Measurements from ENCODE around the gene PPM1J.

Gene PPM1J, protein sequence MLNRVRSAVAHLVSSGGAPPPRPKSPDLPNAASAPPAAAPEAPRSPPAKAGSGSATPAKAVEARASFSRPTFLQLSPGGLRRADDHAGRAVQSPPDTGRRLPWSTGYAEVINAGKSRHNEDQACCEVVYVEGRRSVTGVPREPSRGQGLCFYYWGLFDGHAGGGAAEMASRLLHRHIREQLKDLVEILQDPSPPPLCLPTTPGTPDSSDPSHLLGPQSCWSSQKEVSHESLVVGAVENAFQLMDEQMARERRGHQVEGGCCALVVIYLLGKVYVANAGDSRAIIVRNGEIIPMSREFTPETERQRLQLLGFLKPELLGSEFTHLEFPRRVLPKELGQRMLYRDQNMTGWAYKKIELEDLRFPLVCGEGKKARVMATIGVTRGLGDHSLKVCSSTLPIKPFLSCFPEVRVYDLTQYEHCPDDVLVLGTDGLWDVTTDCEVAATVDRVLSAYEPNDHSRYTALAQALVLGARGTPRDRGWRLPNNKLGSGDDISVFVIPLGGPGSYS

DNA sequence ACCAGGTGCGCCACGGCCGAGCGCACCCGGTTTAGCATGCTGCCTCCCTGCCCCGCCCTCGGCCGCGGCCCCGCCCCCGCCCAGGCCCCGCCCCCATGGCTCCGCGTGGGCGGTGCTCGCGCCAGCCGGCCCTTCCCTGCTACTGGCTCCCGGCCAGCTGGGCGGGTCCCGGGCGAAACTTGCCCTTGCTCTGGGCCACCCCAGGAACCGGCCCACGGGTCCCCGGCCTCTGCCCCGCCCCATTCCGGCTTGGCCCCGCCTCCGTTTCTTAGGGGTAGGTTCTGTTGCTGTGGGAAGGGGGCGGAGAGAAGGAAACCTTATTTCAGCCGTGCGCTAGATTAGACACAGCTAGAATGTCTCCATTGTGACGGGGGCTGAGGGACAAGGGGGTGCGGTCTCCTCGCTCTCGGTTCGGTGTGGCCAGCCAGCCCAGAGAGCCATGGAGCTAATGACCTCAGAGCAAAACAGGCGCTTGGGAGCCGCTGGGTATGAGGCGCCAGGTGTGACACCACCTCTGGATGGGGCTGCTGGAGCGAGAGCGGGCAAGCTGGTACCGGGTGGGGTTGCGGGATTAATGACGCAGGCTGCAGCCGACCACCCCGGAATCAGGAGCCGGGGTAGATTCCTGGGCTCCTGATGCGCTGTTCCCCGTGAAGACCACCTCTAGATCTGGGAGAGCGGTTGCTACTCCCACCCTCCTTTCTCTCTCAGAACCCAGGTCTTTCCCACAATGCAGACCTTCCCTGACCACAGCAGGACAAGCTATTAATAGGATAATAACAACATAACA is at the start of gene PPM1J:
PPM1J (minus strand) TSS at position 69 of the 790 bp plus-strand sequence; CDS start at position 38, 31 bp downstream.
- Histone ChIP-seq H3K36me3 (no peaks in the 10 kb centered on the region), H3K27ac (peak within 1 kb of the TSS; percentile 21), H3K4me1 (ENCODE audit: control insufficient read depth in 1 of 2, insufficient read depth in 1 of 2, low read depth in 1 of 2, low read length in 1 of 2) (peaks cover 30 to 34% of the 10 kb centered on the region in 2 experiments), H3K27me3 (peaks cover 100% of the 10 kb centered on the region), H3K9me3 (no peaks in the 10 kb centered on the region), H3K4me3 (ENCODE audit: low read depth in 1 of 2, low read length in 1 of 2) (peak within 1 kb of the TSS; percentile 77 to 80)
- TF ChIP-seq, protein P1, sequence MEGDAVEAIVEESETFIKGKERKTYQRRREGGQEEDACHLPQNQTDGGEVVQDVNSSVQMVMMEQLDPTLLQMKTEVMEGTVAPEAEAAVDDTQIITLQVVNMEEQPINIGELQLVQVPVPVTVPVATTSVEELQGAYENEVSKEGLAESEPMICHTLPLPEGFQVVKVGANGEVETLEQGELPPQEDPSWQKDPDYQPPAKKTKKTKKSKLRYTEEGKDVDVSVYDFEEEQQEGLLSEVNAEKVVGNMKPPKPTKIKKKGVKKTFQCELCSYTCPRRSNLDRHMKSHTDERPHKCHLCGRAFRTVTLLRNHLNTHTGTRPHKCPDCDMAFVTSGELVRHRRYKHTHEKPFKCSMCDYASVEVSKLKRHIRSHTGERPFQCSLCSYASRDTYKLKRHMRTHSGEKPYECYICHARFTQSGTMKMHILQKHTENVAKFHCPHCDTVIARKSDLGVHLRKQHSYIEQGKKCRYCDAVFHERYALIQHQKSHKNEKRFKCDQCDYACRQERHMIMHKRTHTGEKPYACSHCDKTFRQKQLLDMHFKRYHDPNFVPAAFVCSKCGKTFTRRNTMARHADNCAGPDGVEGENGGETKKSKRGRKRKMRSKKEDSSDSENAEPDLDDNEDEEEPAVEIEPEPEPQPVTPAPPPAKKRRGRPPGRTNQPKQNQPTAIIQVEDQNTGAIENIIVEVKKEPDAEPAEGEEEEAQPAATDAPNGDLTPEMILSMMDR (IDR thresholded peaks at IDR 0.05) = peak; percentile 57

DNA sequence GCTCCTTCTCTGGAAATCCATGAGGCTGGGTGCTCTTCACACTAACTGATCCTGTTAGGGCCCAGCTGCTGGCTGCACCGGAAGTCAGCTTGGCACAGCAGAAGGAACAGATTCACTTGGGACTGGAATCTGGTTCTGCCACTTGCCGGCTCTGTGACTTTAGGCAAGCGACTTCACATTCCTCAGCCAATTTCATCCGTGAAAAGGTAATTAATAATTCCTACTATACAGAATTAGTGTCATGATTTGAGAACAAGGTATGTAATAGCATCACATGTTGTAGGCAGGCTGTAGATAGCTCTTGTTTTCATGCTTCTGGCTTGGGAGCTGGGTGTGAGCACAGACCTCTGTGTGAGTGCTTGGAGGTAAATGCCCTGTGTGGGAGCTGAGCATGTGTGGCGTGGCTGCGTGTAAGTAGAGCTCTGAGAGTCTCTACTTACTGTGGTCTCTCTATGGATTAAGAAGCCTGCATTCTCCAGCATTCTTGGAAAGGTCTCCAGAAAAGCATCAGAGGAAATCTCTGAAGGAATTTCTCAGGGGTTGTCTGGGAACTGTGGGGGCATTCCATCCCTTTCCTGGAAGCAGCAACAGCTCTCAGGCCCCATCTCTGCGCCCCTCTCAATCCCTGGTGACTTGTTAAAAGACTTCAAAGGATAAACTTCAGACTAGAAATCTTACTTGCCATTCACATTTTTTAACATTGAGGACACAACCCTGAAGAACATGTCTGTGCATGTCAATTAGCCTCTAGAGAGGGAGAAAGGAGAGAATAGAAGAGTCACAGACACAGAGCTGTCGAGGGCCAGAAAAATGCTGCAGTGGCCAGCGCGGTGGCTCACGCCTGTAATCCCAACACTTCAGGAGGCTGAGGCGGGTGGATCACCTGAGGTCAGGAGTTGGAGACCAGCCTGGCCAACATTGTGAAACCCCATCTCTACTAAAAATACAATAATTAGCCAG is 47.7 kb upstream of the PPM1J start:
- no peak overlapping the region for H3K27ac ChIP-seq
- H3K9me3 ChIP-seq = no peaks in the 10 kb centered on the region
- H3K4me1 ChIP-seq (ENCODE audit: control insufficient read depth in 1 of 2, insufficient read depth in 1 of 2, low read depth in 1 of 2, low read length in 1 of 2) = no peaks in the 10 kb centered on the region
- H3K27me3 ChIP-seq = peaks cover 32% of the 10 kb centered on the region
- H3K36me3 ChIP-seq = no peaks in the 10 kb centered on the region
- TF ChIP-seq, protein P1 (IDR thresholded peaks at IDR 0.05) = no peak
- H3K4me3 ChIP-seq (ENCODE audit: low read depth in 1 of 2, low read length in 1 of 2) = no peak overlapping the region

DNA sequence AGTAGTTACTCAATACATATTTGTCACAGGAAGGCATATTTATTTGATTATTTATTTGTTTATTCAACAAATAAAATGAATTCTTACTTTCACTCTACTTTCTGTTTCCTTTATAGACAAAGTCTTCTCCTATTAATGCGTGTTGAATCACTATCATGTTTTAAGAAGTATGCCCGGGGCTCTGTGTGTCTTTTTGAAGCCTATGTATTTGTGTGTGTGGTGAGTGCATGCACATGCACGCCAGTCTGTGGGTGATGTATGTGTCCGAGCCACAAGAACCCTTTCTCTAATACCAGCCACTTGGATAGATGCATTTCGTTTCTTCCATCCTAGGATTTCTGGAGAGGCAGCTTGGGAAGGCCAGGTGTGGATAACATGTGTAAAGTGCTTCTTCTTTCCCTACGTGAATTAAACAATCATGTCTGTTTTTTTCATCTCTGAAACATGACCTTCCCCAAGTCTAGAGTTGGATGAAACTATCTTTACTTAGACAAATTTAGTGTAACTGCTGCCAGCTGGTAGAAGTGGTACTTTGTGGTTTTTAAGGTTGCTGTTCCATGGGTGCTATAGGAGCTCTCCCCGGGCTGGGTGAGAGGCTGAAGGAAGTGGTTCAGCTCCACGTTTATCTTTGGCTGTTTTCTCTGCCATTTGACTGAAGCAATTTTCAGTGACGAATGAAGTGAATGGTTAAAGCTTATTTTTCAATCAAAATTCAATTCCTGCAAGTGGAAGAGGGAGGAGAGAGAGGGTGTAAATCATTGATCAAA is 46.8 kb upstream of the PPM1J start:
- no peak overlapping the region for H3K27ac ChIP-seq
- no peaks in the 10 kb centered on the region for H3K9me3 ChIP-seq
- H3K27me3 ChIP-seq = peaks cover 40% of the 10 kb centered on the region
- TF ChIP-seq, protein P1 (IDR thresholded peaks at IDR 0.05) = no peak
- H3K4me3 ChIP-seq (ENCODE audit: low read depth in 1 of 2, low read length in 1 of 2) = no peak overlapping the region
- no peaks in the 10 kb centered on the region for H3K4me1 ChIP-seq (ENCODE audit: control insufficient read depth in 1 of 2, insufficient read depth in 1 of 2, low read depth in 1 of 2, low read length in 1 of 2)
- no peaks in the 10 kb centered on the region for H3K36me3 ChIP-seq

DNA sequence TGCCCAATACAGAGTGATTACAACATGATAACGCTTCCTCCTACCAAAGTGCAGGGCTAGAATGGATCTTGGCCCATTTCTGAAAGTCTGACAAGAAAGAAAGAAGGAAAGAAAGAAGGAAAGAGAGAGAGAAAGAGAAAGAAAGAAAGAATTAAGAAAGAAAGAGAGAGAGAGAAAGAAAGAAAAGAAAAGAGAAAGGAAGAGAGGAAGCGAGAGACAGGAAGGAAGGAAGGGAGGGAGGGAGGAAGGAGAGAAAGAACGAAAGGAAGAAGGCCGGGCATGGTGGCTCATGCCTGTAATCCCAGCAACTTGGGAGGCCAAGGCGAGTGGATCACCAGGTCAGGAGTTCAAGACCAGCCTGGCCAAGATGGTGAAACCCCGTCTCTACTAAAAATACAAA is 44.1 kb upstream of the PPM1J start:
- Histone ChIP-seq H3K27me3 (peaks cover 40% of the 10 kb centered on the region), H3K9me3 (no peaks in the 10 kb centered on the region), H3K27ac (no peak overlapping the region), H3K4me1 (ENCODE audit: control insufficient read depth in 1 of 2, insufficient read depth in 1 of 2, low read depth in 1 of 2, low read length in 1 of 2) (no peaks in the 10 kb centered on the region), H3K36me3 (no peaks in the 10 kb centered on the region), H3K4me3 (ENCODE audit: low read depth in 1 of 2, low read length in 1 of 2) (no peak overlapping the region)
- TF ChIP-seq, protein P1 (IDR thresholded peaks at IDR 0.05) = no peak

All from neutrophil (primary cell).